Glutamatergic neuron (in vitro differentiated cells): Measurements from ENCODE around the gene TBX6. TPM values are rescaled to one million over a fixed set of nuclear protein-coding genes. Genes with fewer than 3 reads are reported as not detected.

Experiments
- DNase-seq: peaks from one replicate; pipeline ENCODE4 v3.0.0; 2022
- H3K27ac Mint-ChIP-seq: one replicate; pipeline ENCODE4 v1.8.0; 2020; ENCODE audit warnings: mild to moderate bottlenecking, mixed read lengths, inconsistent platforms; ENCODE audit not compliant: unreplicated experiment
- H3K27me3 Mint-ChIP-seq: one replicate; pipeline ENCODE4 v1.8.0; 2020; ENCODE audit warnings: mild to moderate bottlenecking, moderate library complexity, mixed read lengths, inconsistent platforms; ENCODE audit not compliant: unreplicated experiment
- H3K36me3 Mint-ChIP-seq: one replicate; pipeline ENCODE4 v1.8.0; 2020; ENCODE audit warnings: mild to moderate bottlenecking, mixed read lengths, inconsistent platforms; ENCODE audit not compliant: unreplicated experiment
- H3K4me1 Mint-ChIP-seq: one replicate; pipeline ENCODE4 v1.8.0; 2020; ENCODE audit warnings: mild to moderate bottlenecking, low read depth, mixed read lengths, inconsistent platforms; ENCODE audit not compliant: unreplicated experiment
- H3K4me3 Mint-ChIP-seq: one replicate; pipeline ENCODE4 v1.8.0; 2020; ENCODE audit warnings: mild to moderate bottlenecking, mixed read lengths, inconsistent platforms; ENCODE audit not compliant: unreplicated experiment
- H3K9me3 Mint-ChIP-seq: one replicate; pipeline ENCODE4 v1.8.0; 2020; ENCODE audit warnings: mild to moderate bottlenecking, moderate library complexity, mixed read lengths, inconsistent platforms; ENCODE audit not compliant: unreplicated experiment
- total RNA-seq: library from RNA; stranded (reverse); fragmentation: NEBNext Ultra II Directional; extraction: Animal tissue kit (Norgen Biotek cat#: 25700); gene quantifications from one replicate; pipeline ENCODE4 v1.2.1, GENCODE V29; 2021; ENCODE audit not compliant: unreplicated experiment
- TF ChIP-seq, protein P1 (sequence below): fragments of 200-600 bp; sonication (generic); IDR thresholded peaks from one replicate; pipeline ENCODE4 v1.5.0; 2021; ENCODE audit not compliant: partially characterized antibody, unreplicated experiment

TBX6 gene
- total RNA-seq, 1 donor from 2014 or later: 0.86 TPM

DNA sequence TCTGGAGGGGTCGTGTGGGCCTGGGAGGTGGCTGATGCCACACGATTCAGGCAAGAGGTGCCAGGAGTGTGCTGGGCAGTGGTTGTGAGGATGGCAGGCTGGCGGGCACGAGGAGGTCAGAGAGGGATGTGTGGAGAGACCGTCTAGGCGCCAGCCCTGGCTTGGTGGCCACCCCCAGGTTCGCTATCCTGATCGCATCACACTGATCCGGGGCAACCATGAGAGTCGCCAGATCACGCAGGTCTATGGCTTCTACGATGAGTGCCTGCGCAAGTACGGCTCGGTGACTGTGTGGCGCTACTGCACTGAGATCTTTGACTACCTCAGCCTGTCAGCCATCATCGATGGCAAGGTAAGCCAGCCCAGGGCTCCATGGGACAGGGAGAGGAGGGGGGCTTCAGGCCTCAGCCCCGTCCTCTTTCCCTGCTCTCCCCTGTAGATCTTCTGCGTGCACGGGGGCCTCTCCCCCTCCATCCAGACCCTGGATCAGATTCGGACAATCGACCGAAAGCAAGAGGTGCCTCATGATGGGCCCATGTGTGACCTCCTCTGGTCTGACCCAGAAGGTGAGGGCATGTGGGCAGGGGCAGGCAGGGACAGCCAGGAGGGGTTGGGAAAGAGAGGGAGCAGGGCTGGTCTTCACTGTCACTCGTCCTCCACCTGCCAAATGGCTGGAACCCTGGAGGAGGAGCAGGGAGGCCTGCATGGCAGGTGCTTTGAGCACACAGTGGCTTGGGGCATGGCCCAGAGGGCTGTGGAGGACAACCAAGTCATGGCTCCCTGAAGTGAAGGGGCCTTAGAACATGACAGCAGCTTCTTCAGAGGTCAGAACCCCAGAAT is 8.3 kb downstream of the TBX6 start:
- H3K27ac Mint-ChIP-seq: no peak overlapping the region
- TF ChIP-seq, protein P1, sequence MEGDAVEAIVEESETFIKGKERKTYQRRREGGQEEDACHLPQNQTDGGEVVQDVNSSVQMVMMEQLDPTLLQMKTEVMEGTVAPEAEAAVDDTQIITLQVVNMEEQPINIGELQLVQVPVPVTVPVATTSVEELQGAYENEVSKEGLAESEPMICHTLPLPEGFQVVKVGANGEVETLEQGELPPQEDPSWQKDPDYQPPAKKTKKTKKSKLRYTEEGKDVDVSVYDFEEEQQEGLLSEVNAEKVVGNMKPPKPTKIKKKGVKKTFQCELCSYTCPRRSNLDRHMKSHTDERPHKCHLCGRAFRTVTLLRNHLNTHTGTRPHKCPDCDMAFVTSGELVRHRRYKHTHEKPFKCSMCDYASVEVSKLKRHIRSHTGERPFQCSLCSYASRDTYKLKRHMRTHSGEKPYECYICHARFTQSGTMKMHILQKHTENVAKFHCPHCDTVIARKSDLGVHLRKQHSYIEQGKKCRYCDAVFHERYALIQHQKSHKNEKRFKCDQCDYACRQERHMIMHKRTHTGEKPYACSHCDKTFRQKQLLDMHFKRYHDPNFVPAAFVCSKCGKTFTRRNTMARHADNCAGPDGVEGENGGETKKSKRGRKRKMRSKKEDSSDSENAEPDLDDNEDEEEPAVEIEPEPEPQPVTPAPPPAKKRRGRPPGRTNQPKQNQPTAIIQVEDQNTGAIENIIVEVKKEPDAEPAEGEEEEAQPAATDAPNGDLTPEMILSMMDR: no peak
- H3K4me3 Mint-ChIP-seq: no peak overlapping the region
- no peaks in the 10 kb centered on the region for H3K36me3 Mint-ChIP-seq
- H3K9me3 Mint-ChIP-seq: peaks cover 6% of the 10 kb centered on the region
- DNase-seq: no peak
- no peaks in the 10 kb centered on the region for H3K4me1 Mint-ChIP-seq
- peaks cover 5% of the 10 kb centered on the region for H3K27me3 Mint-ChIP-seq

DNA sequence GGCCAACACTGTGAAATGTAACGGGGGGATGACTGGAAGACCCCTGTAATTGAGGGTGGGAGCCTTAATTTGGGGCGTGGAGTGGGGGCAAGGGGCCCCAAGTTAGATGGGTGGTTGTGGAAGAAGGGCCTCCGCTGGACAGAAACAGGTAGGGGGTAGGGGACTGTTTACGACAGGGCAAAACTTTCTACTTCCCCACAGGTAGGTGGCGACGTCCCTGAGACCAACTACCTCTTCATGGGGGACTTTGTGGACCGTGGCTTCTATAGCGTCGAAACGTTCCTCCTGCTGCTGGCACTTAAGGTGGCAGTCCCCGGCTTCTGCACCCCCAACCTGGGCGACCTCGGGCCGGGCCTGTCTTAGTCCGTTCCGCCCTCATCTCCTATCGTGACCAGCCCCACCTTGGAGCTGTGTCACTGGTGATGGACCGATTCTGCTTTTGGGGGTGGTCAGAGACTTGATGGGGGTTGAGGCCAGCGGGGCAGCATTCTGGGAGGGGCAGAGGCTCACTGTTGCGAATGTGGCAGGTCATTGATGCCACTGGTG is 9.1 kb downstream of the TBX6 start:
- Mint-ChIP-seq H3K9me3 (peaks cover 6% of the 10 kb centered on the region), H3K4me1 (peaks cover 4% of the 10 kb centered on the region), H3K36me3 (no peaks in the 10 kb centered on the region), H3K27me3 (peaks cover 5% of the 10 kb centered on the region), H3K27ac (peak overlapping the region; percentile 22), H3K4me3 (no peak overlapping the region)
- DNase-seq: no peak
- TF ChIP-seq, protein P1: no peak

DNA sequence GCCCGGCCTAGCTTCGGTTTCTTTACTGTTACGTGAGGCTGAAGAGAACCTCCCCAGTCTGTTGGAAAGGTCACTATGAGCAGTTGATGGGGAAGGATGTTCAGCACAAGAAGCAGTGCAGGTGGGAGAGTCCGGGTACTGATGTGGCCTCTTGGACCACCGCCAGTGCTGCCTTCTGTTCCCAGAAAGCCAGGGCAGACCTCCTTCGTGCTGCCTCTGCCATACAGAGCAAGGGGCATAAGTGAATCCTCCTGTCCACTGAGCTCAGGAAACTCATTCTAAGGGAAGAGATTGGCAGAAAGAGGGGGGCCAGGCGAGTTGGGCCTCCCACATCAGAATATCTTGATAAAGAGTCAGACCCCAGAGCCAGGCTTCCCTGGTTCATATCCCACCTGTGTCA is 12.2 kb downstream of the TBX6 start:
- H3K4me3 Mint-ChIP-seq: no peak overlapping the region

DNA sequence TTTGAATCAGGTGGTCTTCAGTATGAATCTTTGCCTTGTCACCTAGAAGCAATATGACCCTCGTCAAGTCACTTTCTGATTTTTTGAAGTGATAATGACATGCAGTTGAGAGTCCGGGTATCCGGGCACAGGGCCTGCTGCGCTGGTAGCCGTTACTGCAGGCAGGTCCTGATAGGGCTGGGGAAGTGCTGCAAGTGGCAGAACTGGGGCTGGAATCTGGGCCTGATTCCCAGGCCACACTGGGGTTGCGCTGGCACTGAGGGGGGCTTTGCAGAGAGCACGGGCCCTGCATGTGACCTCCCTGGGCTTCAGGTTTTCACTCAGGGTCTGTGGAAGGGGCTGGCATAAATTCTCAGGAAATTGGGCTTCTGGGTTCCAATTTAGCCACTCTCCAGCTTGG is 13.0 kb downstream of the TBX6 start:
- H3K27me3 Mint-ChIP-seq: peaks cover 8% of the 10 kb centered on the region
- peaks cover 11% of the 10 kb centered on the region for H3K9me3 Mint-ChIP-seq
- H3K4me1 Mint-ChIP-seq: peaks cover 13% of the 10 kb centered on the region
- TF ChIP-seq, protein P1: no peak
- no peak overlapping the region for H3K27ac Mint-ChIP-seq
- DNase-seq: no peak
- no peak overlapping the region for H3K4me3 Mint-ChIP-seq
- peaks cover 6% of the 10 kb centered on the region for H3K36me3 Mint-ChIP-seq

More for the DNA sequence above, 12.2 kb downstream of the TBX6 start:
- Mint-ChIP-seq H3K4me1 (peaks cover 13% of the 10 kb centered on the region), H3K27me3 (peaks cover 8% of the 10 kb centered on the region), H3K36me3 (peaks cover 6% of the 10 kb centered on the region), H3K27ac (no peak overlapping the region), H3K9me3 (peaks cover 13% of the 10 kb centered on the region)
- DNase-seq: no peak
- TF ChIP-seq, protein P1: no peak

DNA sequence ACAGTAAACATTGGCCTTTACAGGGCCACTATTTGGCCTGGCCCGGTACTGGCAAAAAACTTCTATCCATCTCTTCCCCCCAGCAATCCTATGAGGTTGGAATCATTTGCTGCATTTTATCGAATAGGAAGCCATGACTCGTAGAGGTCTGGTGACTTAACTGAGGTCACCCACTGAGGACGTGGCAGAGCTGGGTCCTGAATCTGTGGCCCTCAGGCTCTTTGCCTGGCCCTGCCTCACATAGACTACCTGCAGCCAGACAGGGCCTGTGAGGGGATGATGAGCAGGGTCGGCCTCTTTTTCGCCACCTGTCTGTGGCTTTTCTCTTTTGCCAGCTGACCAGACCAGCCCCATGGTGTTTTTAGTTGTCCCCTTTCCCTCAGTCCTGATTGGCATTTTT is 14.1 kb downstream of the TBX6 start:
- Mint-ChIP-seq H3K4me3 (peak overlapping the region; percentile 73), H3K27me3 (peaks cover 6% of the 10 kb centered on the region), H3K4me1 (peaks cover 13% of the 10 kb centered on the region), H3K27ac (no peak overlapping the region), H3K9me3 (peaks cover 9% of the 10 kb centered on the region), H3K36me3 (peaks cover 6% of the 10 kb centered on the region)
- TF ChIP-seq, protein P1: no peak
- no peak for DNase-seq
